HG03039 (cell line): ENCODE data around the gene PIK3CA.
"Not testable (repeated sequence)": the region's sequence is repeated elsewhere in the genome, so short reads cannot be mapped to it uniquely, and the experiment has no call there.

ENCODE experiments used
- ATAC-seq: cut with Tn5 transposase; IDR thresholded peaks from one replicate; pipeline ENCODE4 v1.9.1; 2021; ENCODE audit warnings: mild to moderate bottlenecking, moderate library complexity; ENCODE audit not compliant: unreplicated experiment

Gene PIK3CA

DNA sequence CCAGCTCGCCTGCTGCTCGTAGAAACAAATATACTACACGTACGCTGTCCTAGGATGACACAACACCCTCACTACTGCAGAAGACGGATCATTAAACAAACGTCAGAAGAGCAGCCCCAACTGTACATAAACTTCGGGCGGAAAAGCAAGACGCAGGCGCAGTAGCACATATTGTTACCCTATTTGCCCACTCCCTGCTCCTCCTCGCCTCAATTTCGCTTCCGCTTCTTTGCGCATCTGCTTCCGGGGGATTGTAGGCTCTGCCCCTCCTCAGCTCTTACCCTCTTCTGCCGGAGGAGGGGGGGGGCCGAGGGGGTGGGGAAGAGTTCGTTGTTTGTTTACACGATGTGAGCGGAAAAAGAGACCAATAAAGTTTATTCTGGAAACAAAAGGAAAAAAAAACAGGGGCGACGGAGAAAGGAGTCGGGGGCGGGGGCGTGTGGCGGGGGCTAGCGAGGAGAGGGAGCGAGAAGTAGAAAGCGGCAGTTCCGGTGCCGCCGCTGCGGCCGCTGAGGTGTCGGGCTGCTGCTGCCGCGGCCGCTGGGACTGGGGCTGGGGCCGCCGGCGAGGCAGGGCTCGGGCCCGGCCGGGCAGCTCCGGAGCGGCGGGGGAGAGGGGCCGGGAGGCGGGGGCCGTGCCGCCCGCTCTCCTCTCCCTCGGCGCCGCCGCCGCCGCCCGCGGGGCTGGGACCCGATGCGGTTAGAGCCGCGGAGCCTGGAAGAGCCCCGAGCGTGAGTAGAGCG, at the start of gene PIK3CA:
TSS of gene PIK3CA (plus strand) at position 485 of the 743 bp plus-strand sequence. CDS start 50,469 bp downstream, outside the sequence.
- peak; percentile 78 for ATAC-seq

DNA sequence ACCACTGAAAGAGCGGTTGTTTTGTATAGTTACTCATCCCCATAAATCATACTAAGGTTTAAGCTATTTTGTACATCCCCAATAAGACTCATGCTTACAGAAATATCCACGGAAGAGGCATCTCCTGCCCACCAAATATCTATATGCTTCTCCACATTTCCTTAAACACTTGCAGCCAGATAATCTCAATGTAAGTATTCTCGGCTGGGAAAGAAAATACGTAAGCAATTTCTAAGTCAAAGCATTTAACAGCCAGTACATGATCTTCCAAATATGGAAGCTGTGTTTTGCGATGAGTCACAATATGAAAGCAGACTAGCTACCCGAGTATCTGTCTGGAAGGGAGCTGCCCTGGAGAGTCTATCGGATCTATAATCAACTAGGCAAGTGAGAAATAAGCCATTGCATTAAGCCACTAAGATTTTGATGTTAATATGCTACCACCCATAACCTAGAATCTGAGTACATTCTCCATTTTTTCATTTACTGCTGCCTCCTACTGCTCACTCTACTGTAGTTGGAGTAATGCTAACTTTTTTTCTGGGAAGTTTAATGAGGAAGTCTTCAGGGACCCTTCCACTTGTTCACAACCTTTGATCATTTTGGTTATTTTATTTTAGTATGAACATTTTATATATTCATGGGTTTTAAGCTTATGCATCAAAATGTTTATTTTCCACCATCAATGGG, 49.6 kb upstream of the PIK3CA start:
- no peak for ATAC-seq

DNA sequence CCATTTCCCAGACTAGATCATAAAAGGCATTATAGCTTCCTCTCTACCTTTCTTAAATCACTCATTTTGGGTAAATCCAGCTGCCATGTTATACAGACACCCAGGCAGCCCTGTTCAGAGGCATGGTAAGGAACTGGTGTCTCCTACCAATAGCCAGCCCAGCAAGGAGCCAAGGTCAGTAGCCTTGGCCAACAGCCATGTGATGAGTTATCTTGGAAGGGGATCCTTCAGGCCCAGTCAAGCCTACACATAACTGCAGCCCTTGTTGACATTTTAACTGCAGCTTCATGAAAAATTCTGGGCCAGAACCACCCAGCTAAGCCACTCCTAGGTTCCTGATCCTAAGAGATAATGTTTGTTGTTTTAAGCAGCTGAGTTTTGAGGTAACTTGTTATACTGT, 47.5 kb upstream of the PIK3CA start:
- ATAC-seq = no peak

DNA sequence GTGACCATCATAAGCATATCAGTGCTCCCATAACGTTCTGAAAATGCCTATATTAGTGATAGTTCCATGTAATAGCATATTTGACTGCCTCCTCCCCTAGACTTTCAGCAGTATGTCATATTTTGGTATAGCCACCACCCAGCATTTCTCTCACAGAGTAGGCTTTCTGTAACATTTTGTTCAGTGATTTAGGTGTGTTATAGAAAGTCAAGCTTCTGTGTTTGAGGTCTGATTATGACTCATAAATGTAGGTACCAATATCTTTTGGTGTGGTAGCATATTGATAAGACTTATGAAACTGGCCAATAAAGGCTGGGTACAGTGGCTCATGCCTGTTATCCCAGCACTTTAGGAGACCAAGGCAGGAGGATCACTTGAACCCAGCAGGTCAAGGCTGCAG, 42.3 kb upstream of the PIK3CA start:
- no peak for ATAC-seq

DNA sequence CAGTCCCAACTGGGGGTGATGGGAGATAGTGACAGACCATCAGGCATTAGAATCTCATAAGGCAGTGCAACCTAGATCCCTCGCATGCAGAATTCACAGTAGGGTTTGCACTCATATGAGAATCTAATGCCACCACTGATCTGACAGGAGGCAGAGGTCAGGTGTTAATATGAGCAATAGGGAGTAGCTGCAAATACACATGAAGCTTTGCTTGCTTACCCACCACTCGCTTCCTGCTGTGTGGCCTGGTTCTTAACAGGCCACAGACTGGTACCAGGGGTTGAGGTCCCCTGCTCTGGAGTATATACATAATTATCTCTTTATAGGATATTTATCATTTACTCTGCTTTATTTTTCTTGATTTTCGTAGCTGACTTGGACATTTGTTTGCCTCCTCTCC, 40.5 kb upstream of the PIK3CA start:
- no peak for ATAC-seq

DNA sequence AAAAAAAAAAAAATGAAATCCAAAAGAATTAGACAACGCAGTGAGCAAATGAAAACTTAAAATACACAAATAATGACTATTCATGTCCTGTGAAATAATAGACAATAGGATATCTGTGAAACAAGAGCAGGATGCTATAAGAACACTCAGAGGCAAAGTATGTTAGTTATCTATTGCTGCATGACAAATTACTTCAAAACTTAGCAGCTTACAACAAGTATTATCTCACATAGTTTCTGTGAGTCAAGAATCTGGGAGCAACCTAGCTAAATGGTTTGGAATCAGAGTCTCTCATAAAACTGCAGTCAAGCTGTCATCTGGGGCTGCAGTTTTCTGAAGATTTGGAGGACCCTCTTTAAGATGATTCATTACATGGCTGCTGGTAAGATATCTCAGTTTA, 40.1 kb upstream of the PIK3CA start:
- ATAC-seq = no peak

DNA sequence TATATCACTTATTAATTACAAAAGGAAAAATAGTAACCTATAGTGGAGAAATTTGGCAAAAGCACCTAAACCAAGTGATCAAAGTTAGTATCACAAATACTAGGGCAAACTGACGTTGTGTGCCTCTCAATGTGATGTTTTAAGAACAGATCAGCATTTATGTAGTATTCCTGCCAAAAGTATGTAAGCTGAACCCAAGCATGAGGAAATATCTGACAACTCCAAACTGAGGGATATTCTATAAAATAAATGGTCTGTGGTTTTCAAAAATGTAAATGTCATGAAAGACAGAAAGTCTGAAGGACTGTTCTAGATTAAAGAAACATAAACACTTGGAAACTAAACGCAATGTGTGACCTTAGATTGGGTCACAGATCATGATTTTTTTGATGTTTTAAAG, 34.3 kb upstream of the PIK3CA start:
- no peak for ATAC-seq

DNA sequence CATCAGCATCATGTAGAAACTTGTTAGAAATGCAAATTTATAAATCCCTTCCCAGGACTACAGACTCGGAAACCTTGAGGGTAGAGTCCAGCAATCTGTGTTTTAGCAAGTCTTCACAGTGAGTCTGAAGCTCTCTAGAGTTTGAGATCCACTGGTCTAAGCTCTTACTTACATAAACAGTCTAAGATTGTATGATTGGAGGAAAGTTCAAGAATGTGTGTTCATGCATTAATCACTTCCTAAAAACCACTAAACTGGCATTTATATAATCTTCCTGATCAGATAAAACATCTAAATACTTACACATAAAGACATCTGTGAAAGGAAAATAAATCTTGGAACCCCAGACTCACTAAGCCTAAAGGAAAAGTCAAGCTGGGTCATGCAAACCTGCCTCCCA, 32.7 kb upstream of the PIK3CA start:
- ATAC-seq = not testable (repeated sequence)

DNA sequence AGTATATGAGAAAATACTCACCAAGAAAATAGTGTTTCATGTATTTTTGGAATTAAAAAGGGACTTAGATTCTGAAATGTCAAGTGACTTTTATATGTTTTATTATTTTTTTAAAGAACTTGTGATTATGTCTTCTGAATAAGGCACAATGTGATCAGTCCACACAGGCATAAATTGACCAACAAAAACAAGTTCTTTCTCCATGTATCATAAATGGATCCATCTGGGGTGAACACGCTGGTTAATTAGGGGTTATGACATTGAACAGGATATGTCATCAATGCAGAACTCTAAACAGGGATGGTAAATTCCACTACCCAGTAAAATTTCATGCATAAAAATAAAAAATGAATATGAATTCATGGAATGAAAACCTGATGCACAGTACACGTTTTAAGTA, 31.3 kb upstream of the PIK3CA start:
- no peak for ATAC-seq

DNA sequence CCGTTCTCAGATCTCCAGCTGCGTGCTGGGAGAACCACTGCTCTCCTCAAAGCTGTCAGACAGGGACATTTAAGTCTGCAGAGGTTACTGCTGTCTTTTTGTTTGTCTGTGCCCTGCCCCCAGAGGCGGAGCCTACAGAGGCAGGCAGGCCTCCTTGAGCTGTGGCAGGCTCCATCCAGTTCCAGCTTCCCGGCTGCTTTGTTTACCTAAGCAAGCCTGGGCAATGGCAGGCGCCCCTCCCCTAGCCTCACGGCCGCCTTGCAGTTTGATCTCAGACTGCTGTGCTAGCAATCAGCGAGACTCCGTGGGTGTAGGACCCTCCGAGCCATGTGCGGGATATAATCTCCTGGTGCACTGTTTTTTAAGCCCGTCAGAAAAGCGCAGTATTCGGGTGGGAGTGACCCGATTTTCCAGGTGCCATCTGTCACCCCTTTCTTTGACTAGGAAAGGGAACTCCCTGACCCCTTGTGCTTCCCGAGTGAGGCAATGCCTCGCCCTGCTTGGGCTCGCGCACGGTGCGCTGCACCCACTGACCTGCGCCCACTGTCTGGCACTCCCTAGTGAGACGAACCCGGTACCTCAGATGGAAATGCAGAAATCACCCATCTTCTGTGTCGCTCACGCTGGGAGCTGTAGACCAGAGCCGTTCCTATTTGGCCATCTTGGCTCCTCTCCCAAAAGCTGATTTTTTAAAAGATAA, 15.8 kb upstream of the PIK3CA start:
- not testable (repeated sequence) for ATAC-seq

DNA sequence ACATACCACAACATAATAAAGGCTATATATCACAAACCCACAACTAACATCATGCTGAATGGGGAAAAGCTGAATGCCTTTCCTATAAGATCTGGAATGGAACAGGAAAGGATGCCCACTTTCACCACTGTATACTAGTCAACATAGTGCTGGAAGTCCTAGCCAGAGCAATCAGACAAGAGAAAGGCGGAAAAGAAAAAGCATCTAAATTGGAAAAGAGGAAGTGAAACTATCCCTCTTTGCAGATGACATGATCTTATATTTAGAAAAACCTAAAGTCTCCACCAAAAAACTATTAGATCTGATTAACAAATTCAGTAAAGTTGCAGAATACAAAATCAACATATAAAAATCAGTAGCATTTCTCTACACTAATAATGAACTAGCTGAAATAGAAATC, 14.6 kb upstream of the PIK3CA start:
- no peak for ATAC-seq

DNA sequence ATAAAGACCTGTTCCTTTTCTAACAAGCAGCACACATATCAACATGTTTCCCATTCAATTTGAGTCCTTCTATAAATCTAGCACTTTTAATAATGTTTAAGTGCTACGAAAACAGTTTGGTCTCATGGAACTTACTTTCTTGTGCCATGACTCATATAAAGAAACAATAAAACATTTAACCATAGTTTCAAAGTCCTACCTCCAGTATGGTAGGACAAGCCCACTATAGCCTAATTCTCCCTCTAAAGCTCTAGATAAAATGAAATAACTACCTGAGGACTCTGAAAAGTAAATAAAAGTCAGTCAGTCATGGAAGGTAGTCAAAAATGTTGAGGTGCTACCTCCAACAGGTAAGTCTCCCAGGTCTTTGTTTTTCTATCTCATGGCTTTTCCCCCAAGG, 12.0 kb upstream of the PIK3CA start:
- no peak for ATAC-seq

DNA sequence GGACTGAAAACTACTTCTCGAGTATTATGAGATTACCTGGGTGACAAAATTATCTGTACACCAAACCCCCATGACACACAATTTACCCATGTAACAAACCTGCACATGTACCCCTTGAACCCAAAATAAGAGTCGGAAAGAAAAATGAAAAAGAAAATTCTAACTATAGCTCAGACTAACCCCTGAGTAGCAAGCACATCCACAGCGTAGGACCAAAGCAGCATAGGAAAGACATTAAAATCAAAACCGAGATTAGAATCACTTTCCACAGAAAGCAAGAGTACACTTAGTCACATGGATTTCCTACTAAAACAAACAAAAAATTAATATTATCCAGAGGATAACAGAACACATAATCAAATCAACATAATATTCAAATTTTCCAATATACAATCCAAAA, 6.3 kb upstream of the PIK3CA start:
- no peak for ATAC-seq

DNA sequence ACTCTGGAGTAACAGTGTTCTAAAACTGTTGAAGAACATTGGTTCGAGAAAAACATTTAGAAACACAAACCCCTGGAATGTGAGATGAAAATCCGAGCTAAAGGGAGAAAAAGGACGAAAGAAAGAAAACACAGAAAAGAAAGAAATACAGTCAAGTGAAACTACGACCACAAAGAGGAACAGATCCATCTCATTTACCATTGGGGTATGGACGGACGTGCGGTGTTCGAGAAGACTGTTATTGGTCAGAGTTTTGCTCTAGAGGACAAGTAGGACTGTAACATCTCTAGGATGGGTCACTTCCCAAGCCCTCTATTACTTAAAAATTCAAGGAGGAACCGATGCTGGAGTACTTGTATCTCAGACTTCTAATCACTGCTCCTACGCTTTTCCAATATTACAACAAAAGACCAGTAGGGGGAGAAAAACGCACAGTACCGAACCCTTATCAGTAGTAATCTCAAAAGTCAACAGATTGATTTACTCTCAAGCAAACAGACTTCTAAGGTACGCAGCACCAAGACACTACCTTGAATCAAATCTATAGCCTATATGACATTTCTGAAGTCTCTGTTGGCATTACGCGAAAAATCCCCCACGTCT, 1.1 kb upstream of the PIK3CA start:
- ATAC-seq = no peak

DNA sequence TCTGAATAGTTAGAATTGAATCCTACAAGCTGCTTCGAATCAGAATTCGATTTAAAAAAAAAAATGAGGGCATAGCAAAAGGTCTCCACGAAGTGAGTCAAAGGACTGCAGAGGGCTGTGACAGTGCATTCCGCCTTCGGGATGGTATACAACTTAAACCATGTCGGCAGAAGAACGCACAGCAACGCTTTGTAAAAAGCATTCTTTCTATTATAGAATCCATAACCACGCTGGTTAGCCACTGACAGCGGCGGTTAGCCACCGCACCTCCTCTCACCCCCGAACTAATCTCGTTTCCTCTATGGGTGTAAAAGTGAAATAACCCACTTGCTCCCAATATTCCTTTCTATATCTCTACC, 664 bp upstream of the PIK3CA start:
- peak; percentile 27 for ATAC-seq

DNA sequence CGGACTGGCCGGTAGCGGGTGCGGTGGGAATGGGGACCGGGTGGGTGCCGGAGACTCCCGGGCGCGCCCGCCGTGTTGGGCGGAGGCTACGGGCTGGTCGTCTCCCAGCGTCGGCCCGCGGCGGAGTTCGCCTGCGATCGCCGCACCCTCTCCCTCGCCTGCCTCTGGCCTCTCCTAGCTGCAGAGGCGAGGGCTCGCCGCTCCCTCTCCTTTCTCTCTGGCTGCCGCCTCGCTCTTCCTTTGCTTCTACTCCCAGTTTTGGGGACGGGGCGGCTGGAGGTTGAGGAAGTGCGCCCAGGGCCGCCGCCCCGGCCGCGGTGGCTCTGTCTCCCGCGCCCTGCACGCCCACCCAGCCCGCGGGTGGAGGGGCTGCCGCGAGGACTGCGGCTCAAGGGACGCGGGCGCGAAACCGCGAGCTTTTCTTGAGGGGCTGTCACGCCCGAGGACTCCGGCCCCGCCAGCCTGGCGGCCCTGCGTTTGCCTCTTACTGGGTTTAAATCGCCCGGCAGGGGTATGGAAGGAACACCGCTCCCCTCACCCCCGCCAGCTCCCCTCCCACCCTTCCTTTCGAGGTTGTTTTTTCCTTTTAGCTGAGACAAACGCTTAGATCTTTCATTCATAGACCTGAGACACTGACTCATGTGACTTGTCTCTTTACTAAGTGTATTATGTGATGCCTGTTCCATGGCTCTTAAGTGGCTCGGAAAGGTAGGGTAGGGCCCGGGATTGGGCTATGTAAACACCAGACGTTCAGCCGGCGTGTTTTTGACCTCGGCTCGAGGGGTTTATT, 654 bp downstream of the PIK3CA start:
- ATAC-seq = peak; percentile 24

DNA sequence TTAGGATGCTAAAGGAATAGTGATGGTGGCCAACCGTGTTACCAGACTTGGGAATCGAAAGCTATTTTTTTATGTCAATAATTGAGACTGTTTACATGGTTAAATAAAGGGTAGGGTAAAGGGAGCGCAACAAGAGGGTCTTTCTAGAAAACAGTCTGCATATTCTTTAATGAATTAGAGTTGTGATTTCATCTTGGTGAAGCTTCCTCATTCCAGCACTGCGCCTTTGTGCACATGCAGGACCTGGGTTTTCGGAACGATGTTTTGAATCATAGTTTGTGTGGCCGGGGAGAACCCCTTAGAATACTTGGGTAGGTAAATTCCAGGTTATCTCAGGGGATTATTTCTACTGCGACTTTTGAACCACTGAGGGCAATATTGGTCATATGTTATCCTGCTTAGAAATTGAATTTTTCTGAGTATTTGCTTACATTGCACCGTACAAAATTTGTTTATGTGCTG, 1.3 kb downstream of the PIK3CA start:
- peak; percentile 22 for ATAC-seq

DNA sequence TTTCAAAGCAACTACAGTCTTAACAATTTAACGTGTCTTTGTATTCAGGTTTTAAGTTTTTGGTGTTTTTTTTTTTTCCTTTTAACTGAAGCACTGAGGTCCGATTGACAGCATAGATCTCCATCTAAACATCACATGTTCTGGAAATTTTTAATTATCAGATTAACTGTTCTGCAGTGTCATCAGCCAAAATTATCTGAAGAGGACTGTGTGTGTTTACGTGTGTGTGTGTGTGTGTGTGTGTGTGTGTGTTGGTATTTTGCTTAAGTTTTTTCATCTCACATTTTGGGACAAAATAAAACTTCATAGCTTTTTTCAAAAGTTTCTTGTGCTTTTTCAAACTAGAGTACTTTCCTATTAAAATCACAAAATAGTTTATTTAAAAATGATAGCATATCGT, 1.8 kb downstream of the PIK3CA start:
- no peak for ATAC-seq

DNA sequence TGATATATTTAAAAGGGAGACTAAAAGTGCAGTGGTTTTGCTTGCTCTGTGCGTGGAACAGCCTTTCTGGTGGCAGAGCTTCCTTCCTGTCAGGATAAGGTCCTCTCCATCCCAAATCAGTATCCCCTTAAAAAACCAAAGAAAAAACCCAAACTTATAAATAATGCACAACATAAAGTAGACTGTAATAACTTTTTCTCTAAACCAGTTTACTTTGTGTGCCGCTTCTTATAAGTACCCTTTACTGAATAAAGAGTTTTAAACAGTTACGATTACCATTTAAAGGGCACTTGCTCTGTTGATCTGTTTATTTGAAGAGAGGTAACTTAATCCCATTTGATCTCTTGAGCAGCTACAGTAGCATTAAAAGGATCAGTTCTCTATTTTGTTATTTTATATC, 2.5 kb downstream of the PIK3CA start:
- ATAC-seq = no peak

DNA sequence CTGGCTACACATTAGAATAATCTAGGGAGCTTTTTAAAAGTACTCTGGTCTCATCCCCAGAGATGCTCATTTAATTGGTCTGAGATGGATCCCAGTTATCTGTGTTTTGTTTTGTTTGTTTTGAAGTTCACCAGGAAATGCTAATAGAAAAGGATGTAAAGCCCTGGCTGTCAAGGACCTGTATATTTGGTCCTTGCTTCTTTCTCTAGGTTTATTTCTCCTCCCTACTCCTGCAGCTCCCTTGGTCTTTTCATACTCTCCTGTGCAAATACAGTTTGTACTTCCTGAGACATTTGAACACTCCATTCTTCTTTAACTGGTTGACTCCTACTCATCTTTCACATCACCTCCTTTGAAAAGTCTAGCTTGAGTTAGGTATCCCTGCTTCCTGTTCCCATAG, 3.3 kb downstream of the PIK3CA start:
- no peak for ATAC-seq

DNA sequence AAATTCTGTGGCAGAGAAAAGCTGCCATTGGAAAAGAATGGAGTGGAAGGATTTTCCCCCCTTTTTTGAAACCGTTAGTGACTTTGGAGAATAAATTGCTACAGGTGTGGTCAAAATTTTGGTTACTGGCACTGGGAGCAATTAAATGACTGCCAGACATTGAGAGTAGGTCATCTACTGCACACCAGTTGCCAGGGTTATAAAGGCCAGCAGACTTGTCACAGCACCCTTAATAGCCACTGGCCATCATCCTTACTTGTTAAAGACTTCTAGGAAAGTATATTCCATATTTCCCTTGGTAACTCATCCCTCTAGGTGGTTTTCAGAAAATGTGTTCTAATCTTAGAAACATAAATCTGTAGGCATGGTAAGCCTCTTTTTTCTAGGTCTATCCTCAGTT, 8.0 kb downstream of the PIK3CA start:
- no peak for ATAC-seq
